ENCODE results near the gene KIF12. TPM values are rescaled to one million over a fixed set of nuclear protein-coding genes. Genes with fewer than 3 reads are reported as not detected.

Gene KIF12
- total and polyA plus RNA-seq, 5 donors from 2014 or later: not detected

DNA sequence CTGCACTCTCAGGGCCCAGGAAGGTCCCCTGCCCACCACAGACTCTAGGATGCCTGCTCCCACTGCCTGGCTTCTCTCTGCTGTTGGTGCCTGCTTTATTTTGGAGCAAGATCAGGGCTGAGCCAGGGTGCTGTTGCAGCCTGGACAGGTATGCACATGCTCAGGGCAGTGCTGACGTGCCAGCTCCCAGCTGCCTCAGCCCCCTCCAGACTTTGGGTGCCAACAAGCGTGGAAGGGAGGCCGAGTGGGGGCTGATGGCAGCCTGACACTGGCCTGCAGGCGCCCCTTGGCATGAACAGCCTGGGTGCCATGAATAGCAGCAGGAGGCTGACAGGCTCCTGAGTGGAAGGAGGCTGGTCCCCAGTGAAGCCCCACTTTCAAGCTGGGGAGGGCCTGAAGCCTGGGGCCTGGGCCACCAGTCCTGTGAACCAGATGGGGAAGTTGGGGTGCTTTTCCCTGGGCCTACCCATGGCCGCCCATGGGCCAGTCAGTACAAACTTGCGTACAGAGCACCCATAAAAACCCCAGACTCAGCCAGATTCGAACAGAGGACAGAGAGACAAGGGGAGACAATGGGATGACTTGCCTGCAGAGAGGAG, 27.8 kb downstream of the KIF12 start:
- Mint-ChIP-seq H3K36me3 (no peaks in the 10 kb centered on the region), H3K4me3 (no peak overlapping the region), H3K4me1 (no peaks in the 10 kb centered on the region), H3K27me3 (peaks cover 6% of the 10 kb centered on the region), H3K27ac (no peak overlapping the region), H3K9me3 (peaks cover 0 to 2% (median 0%) of the 10 kb centered on the region in 7 donors)
- no peak for DNase-seq
- ATAC-seq (ENCODE audit: low read depth in 2 of 2): no peak
- Histone ChIP-seq H3K27me3 (ENCODE audit: control insufficient read depth, insufficient read depth, low read length) (no peaks in the 10 kb centered on the region), H3K4me1 (ENCODE audit: control insufficient read depth, insufficient read depth, low read length, poor library complexity, severe bottlenecking) (no peaks in the 10 kb centered on the region), H3K27ac (ENCODE audit: insufficient read depth, low read length, poor library complexity, severe bottlenecking) (no peak overlapping the region), H3K9me3 (ENCODE audit: control insufficient read depth in 2 of 2, low read length in 2 of 2) (no peaks in the 10 kb centered on the region), H3K36me3 (ENCODE audit: control insufficient read depth, insufficient read depth, low read length) (no peaks in the 10 kb centered on the region), H3K4me3 (ENCODE audit: low read depth, low read length) (no peak overlapping the region)

- H3K4me3 Mint-ChIP-seq: no peak overlapping the region
Measured at GRCh38 chr9:114070188-114071103, 28.6 kb downstream of the KIF12 start.

GRCh38 chr9:114069476-114070187, 29.5 kb downstream of the KIF12 start:
- H3K36me3 Mint-ChIP-seq: no peaks in the 10 kb centered on the region
- Histone ChIP-seq H3K36me3 (ENCODE audit: control insufficient read depth, insufficient read depth, low read length) (no peaks in the 10 kb centered on the region), H3K9me3 (ENCODE audit: control insufficient read depth in 2 of 2, low read length in 2 of 2) (no peaks in the 10 kb centered on the region), H3K4me3 (ENCODE audit: low read depth, low read length) (no peak overlapping the region), H3K27me3 (ENCODE audit: control insufficient read depth, insufficient read depth, low read length) (no peaks in the 10 kb centered on the region), H3K4me1 (ENCODE audit: control insufficient read depth, insufficient read depth, low read length, poor library complexity, severe bottlenecking) (no peaks in the 10 kb centered on the region), H3K27ac (ENCODE audit: insufficient read depth, low read length, poor library complexity, severe bottlenecking) (no peak overlapping the region)
- H3K27me3 Mint-ChIP-seq: peaks cover 7% of the 10 kb centered on the region
- peaks cover 0 to 2% (median 0%) of the 10 kb centered on the region in 7 donors for H3K9me3 Mint-ChIP-seq
- H3K4me1 Mint-ChIP-seq: no peaks in the 10 kb centered on the region
- no peak overlapping the region for H3K27ac Mint-ChIP-seq
- DNase-seq (no peak), ATAC-seq (ENCODE audit: low read depth in 2 of 2) (no peak)
- H3K4me3 Mint-ChIP-seq: no peak overlapping the region

More at GRCh38 chr9:114070188-114071103, 28.6 kb downstream of the KIF12 start:
- Mint-ChIP-seq H3K27ac (no peak overlapping the region), H3K27me3 (peaks cover 6% of the 10 kb centered on the region), H3K36me3 (no peaks in the 10 kb centered on the region), H3K9me3 (peaks cover 0 to 2% (median 0%) of the 10 kb centered on the region in 7 donors), H3K4me1 (no peaks in the 10 kb centered on the region)
- Histone ChIP-seq H3K36me3 (ENCODE audit: control insufficient read depth, insufficient read depth, low read length) (no peaks in the 10 kb centered on the region), H3K4me3 (ENCODE audit: low read depth, low read length) (no peak overlapping the region), H3K9me3 (ENCODE audit: control insufficient read depth in 2 of 2, low read length in 2 of 2) (no peaks in the 10 kb centered on the region), H3K4me1 (ENCODE audit: control insufficient read depth, insufficient read depth, low read length, poor library complexity, severe bottlenecking) (no peaks in the 10 kb centered on the region), H3K27me3 (ENCODE audit: control insufficient read depth, insufficient read depth, low read length) (no peaks in the 10 kb centered on the region), H3K27ac (ENCODE audit: insufficient read depth, low read length, poor library complexity, severe bottlenecking) (no peak overlapping the region)
- ATAC-seq (ENCODE audit: low read depth in 2 of 2) (no peak), DNase-seq (no peak)

- H3K4me1 ChIP-seq (ENCODE audit: control insufficient read depth, insufficient read depth, low read length, poor library complexity, severe bottlenecking): no peaks in the 10 kb centered on the region
- no peak overlapping the region for H3K27ac ChIP-seq (ENCODE audit: insufficient read depth, low read length, poor library complexity, severe bottlenecking)
- H3K27ac Mint-ChIP-seq: no peak overlapping the region
- H3K4me3 Mint-ChIP-seq: no peak overlapping the region
- ATAC-seq (ENCODE audit: low read depth in 2 of 2) (no peak), DNase-seq (no peak)
- no peaks in the 10 kb centered on the region for H3K4me1 Mint-ChIP-seq
- no peaks in the 10 kb centered on the region for H3K36me3 Mint-ChIP-seq
- H3K9me3 ChIP-seq (ENCODE audit: control insufficient read depth in 2 of 2, low read length in 2 of 2): no peaks in the 10 kb centered on the region
- no peak overlapping the region for H3K4me3 ChIP-seq (ENCODE audit: low read depth, low read length)
- no peaks in the 10 kb centered on the region for H3K36me3 ChIP-seq (ENCODE audit: control insufficient read depth, insufficient read depth, low read length)
- H3K9me3 Mint-ChIP-seq: no peaks in the 10 kb centered on the region
- H3K27me3 ChIP-seq (ENCODE audit: control insufficient read depth, insufficient read depth, low read length): no peaks in the 10 kb centered on the region
- peaks cover 18% of the 10 kb centered on the region for H3K27me3 Mint-ChIP-seq
Measured at GRCh38 chr9:114065304-114065703, 33.8 kb downstream of the KIF12 start.

DNA sequence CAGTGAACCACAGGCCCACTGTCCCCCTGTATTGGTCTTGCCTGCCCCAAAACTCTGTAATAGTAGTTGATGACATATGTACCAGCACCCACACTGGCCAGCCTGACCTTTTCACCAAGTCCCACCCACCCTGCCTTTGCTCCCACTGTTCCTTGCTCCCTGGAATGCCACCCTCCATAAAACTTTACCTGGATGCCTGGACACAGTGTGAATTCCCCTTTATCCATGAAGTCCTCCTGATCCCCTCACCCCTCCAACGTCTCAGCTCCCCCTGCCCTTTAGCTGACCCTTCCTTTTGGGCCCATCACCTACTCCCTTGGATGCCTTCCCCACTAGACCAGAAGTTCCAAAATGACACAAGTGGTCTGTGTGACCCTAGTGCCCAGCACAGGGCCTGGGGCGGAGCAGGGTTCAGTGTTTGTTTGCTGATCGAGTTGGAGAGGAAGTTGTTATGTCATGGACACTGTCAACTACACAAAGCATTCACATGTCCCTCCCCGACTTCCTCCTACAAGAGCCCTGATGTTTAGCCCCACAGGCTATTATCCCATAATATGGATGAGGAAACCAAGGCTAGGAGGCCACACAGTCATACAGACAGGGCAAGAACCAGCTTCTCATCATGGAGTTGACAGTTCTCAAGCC, 37.1 kb downstream of the KIF12 start:
- peaks cover 16% of the 10 kb centered on the region for H3K27me3 Mint-ChIP-seq
- no peaks in the 10 kb centered on the region for H3K36me3 Mint-ChIP-seq
- H3K4me1 ChIP-seq (ENCODE audit: control insufficient read depth, insufficient read depth, low read length, poor library complexity, severe bottlenecking): no peaks in the 10 kb centered on the region
- no peaks in the 10 kb centered on the region for H3K4me1 Mint-ChIP-seq
- H3K27me3 ChIP-seq (ENCODE audit: control insufficient read depth, insufficient read depth, low read length): no peaks in the 10 kb centered on the region
- H3K9me3 ChIP-seq (ENCODE audit: control insufficient read depth in 2 of 2, low read length in 2 of 2): no peaks in the 10 kb centered on the region
- ATAC-seq (ENCODE audit: low read depth in 2 of 2): no peak
- H3K36me3 ChIP-seq (ENCODE audit: control insufficient read depth, insufficient read depth, low read length): no peaks in the 10 kb centered on the region
- no peak overlapping the region for H3K27ac Mint-ChIP-seq
- DNase-seq: no peak
- H3K27ac ChIP-seq (ENCODE audit: insufficient read depth, low read length, poor library complexity, severe bottlenecking): no peak overlapping the region
- no peak overlapping the region for H3K4me3 ChIP-seq (ENCODE audit: low read depth, low read length)
- no peaks in the 10 kb centered on the region for H3K9me3 Mint-ChIP-seq
- H3K4me3 Mint-ChIP-seq: no peak overlapping the region

DNA sequence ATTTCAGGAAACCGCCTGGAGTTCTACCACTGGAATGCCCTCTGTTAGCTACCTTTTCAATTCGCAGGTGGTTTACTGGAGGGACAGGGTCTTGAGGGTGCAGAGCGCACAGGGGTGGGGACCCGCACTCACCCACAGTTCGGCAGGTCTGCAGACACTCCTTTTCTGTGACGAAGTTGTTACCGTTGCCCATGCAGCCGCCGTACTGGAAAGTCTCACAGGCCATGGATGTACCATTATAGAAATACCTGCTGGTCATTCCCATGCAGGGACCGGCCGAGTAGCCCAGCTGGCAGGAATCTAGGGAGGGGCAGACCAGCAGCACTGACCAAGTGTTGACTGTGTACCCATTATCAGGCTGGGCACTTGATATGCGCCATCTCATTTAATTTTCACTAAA, 37.8 kb downstream of the KIF12 start:
- DNase-seq: no peak
- Histone ChIP-seq H3K4me3 (ENCODE audit: low read depth, low read length) (no peak overlapping the region), H3K27me3 (ENCODE audit: control insufficient read depth, insufficient read depth, low read length) (no peaks in the 10 kb centered on the region), H3K36me3 (ENCODE audit: control insufficient read depth, insufficient read depth, low read length) (no peaks in the 10 kb centered on the region), H3K27ac (ENCODE audit: insufficient read depth, low read length, poor library complexity, severe bottlenecking) (no peak overlapping the region), H3K4me1 (ENCODE audit: control insufficient read depth, insufficient read depth, low read length, poor library complexity, severe bottlenecking) (no peaks in the 10 kb centered on the region), H3K9me3 (ENCODE audit: control insufficient read depth in 2 of 2, low read length in 2 of 2) (no peaks in the 10 kb centered on the region)
- no peaks in the 10 kb centered on the region for H3K36me3 Mint-ChIP-seq
- no peak for ATAC-seq (ENCODE audit: low read depth in 2 of 2)
- no peak overlapping the region for H3K27ac Mint-ChIP-seq
- no peaks in the 10 kb centered on the region for H3K9me3 Mint-ChIP-seq
- peaks cover 16% of the 10 kb centered on the region for H3K27me3 Mint-ChIP-seq
- H3K4me1 Mint-ChIP-seq: no peaks in the 10 kb centered on the region
- no peak overlapping the region for H3K4me3 Mint-ChIP-seq

DNA sequence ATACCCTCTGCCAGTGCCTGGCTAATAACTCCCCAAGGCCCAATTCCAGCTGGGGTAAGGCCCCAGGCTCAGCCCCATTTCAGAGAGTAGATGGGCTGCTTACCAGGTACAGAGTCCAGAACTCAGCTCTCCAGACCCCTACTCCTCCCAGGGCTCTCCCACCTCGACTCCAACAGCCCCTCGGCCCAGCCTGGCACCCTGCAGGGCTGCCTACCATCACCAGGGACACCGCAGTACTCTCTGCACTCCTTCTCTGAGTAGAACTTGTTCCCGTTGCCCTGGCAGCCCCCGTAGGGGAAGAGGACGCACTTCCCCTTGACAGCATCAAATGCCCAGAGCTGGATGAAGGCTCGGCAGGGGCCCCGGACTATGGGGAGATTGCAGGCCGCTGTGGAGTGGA, 38.4 kb downstream of the KIF12 start:
- H3K4me3 ChIP-seq (ENCODE audit: low read depth, low read length): no peak overlapping the region
- ATAC-seq (ENCODE audit: low read depth in 2 of 2): no peak
- H3K27me3 Mint-ChIP-seq: peaks cover 16% of the 10 kb centered on the region
- no peak for DNase-seq
- no peaks in the 10 kb centered on the region for H3K9me3 Mint-ChIP-seq
- no peak overlapping the region for H3K27ac ChIP-seq (ENCODE audit: insufficient read depth, low read length, poor library complexity, severe bottlenecking)
- no peaks in the 10 kb centered on the region for H3K36me3 Mint-ChIP-seq
- no peaks in the 10 kb centered on the region for H3K4me1 ChIP-seq (ENCODE audit: control insufficient read depth, insufficient read depth, low read length, poor library complexity, severe bottlenecking)
- H3K4me1 Mint-ChIP-seq: no peaks in the 10 kb centered on the region
- H3K27ac Mint-ChIP-seq: no peak overlapping the region
- no peaks in the 10 kb centered on the region for H3K27me3 ChIP-seq (ENCODE audit: control insufficient read depth, insufficient read depth, low read length)
- H3K36me3 ChIP-seq (ENCODE audit: control insufficient read depth, insufficient read depth, low read length): no peaks in the 10 kb centered on the region
- H3K4me3 Mint-ChIP-seq: no peak overlapping the region
- H3K9me3 ChIP-seq (ENCODE audit: control insufficient read depth in 2 of 2, low read length in 2 of 2): no peaks in the 10 kb centered on the region
